PFSK-1 (cell line): ENCODE results near the gene SFT2D1.

Experiments used
- FOXP2 ChIP-seq: optimal IDR thresholded peaks from 2 replicates; pipeline ENCODE3; 2011; ENCODE audit warnings: borderline replicate concordance, control low read depth, inconsistent platforms; ENCODE audit not compliant: insufficient read depth; ENCODE audit errors: extremely low read length, extremely low read depth
- POLR2AphosphoS5 ChIP-seq: IDR thresholded peaks from 2 replicates; pipeline ENCODE4 v1.6.1; 2012; ENCODE audit warnings: low read depth, mild to moderate bottlenecking, control low read depth, low read length, moderate library complexity
- SIN3A ChIP-seq: IDR thresholded peaks from 2 replicates; pipeline ENCODE4 v1.6.1; 2012; ENCODE audit warnings: mild to moderate bottlenecking, low read length, moderate library complexity, borderline replicate concordance; ENCODE audit not compliant: insufficient read depth
- TAF1 ChIP-seq: IDR thresholded peaks from 2 replicates; pipeline ENCODE4 v1.6.1; 2012; ENCODE audit warnings: low read length, control low read depth, borderline replicate concordance; ENCODE audit not compliant: insufficient read depth
- TF ChIP-seq, protein P1 (sequence below), 2 experiments: IDR thresholded peaks; 2 replicates each; pipeline versions ENCODE4 v1.6.1 to v1.8.0; 2011 to 2012; ENCODE audit warnings: low read depth in 2 of 2, low read length in 2 of 2, control low read depth in 1 of 2, inconsistent platforms in 1 of 2, mild to moderate bottlenecking in 1 of 2, moderate library complexity in 1 of 2; ENCODE audit not compliant: insufficient read depth in 1 of 2

Gene SFT2D1

DNA sequence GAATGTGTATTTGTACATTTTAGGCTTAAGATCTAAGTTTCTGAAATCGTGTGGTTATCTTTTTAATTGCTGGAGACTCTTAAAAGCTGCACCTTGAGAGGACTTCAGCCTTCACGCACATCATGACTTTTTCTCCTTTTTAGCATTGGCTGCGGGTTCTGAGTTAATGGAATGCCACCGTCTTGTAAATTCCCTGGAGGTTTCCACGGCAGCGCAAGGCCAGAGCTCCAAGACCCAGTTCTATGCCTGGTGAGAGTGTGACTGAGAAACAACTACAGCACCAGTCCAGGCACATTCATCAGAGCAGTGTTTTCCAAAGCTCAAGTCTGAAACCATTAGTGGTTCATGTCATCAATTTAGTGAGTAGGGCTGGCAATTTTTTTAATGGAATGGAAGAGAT lies 57.1 kb downstream of the SFT2D1 start:
- TF ChIP-seq POLR2AphosphoS5 = no peak
- TF ChIP-seq FOXP2 = no peak
- no peak for TF ChIP-seq SIN3A
- TF ChIP-seq, protein P1, sequence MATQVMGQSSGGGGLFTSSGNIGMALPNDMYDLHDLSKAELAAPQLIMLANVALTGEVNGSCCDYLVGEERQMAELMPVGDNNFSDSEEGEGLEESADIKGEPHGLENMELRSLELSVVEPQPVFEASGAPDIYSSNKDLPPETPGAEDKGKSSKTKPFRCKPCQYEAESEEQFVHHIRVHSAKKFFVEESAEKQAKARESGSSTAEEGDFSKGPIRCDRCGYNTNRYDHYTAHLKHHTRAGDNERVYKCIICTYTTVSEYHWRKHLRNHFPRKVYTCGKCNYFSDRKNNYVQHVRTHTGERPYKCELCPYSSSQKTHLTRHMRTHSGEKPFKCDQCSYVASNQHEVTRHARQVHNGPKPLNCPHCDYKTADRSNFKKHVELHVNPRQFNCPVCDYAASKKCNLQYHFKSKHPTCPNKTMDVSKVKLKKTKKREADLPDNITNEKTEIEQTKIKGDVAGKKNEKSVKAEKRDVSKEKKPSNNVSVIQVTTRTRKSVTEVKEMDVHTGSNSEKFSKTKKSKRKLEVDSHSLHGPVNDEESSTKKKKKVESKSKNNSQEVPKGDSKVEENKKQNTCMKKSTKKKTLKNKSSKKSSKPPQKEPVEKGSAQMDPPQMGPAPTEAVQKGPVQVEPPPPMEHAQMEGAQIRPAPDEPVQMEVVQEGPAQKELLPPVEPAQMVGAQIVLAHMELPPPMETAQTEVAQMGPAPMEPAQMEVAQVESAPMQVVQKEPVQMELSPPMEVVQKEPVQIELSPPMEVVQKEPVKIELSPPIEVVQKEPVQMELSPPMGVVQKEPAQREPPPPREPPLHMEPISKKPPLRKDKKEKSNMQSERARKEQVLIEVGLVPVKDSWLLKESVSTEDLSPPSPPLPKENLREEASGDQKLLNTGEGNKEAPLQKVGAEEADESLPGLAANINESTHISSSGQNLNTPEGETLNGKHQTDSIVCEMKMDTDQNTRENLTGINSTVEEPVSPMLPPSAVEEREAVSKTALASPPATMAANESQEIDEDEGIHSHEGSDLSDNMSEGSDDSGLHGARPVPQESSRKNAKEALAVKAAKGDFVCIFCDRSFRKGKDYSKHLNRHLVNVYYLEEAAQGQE (IDR thresholded peaks at IDR 0.05; ENCODE audit: insufficient read depth in 1 of 2, low read depth in 2 of 2, low read length in 2 of 2) = no peak
- TF ChIP-seq TAF1 = no peak

DNA sequence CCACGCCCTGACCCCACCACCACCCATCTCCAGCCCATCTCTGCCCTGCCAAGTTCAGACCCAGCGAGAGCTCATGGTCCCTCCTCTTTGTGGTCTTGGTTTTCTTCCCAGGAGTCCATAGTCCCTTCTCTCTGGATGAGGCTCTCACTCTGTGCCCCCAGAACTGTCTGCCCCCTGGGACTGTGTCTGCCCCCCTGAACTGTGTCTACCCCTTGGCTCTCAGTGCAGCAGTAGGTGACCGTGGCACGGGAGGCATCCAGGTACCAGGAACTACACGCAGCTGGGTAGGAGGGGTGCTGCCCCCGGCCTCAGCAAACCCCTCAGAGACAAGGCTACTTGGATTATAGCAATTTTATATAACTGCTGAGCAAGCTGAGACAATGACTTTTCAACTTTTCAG lies 57.7 kb downstream of the SFT2D1 start:
- TF ChIP-seq FOXP2 = no peak
- TF ChIP-seq SIN3A = no peak
- TF ChIP-seq TAF1 = no peak
- TF ChIP-seq, protein P1 (IDR thresholded peaks at IDR 0.05; ENCODE audit: insufficient read depth in 1 of 2, low read depth in 2 of 2, low read length in 2 of 2) = no peak
- TF ChIP-seq POLR2AphosphoS5 = no peak

DNA sequence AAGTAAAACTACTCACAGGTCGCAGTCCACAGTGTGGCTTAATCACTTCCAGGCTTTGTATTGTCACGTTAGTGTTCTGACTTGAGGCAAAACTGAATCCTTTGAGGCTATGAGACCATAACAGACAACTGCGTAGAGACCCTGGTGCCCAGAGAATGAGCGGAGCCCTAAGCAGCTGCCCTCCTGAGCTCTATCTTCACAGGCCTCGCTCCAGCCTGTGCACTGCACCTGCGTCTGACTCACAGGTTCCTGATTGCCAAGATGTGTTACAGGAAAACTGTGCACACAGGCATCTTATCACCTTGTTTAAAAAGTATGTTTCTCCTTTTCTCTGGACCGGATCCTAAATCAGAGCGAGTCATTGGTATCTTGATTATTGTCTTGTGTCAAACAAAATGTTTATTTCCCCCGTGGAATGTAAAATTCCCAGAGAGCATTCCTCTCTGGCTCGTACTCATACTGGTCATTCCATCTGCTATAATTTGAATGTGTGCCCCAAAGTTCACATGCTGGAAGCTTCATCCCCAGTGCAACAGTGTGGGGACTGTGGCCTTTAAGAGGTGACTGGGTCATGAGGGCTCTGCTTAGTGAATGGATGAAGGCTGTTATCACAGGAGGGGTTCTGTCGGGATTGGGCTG lies 59.8 kb downstream of the SFT2D1 start:
- TF ChIP-seq SIN3A = no peak
- no peak for TF ChIP-seq POLR2AphosphoS5
- no peak for TF ChIP-seq TAF1
- TF ChIP-seq FOXP2 = no peak
- TF ChIP-seq, protein P1 (IDR thresholded peaks at IDR 0.05; ENCODE audit: insufficient read depth in 1 of 2, low read depth in 2 of 2, low read length in 2 of 2) = no peak

DNA sequence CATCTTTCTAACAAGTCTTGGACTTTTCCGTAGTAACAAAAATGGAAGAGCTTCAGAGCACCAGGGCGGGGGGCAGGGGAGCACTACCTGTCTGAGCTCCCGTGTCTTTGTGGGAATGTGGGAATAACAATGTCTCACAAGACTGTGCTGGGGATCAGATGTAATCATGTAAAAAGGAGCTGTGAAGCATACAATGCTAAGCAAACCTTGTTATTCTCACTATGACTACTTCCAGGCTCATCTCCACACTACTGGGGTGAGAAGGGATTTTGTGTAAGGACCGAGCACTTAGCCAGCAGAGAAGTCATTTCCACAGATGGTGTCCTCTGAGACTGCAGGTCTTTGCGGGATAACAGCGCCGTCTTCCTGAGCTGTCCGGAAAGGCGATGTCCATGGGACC lies 61.2 kb downstream of the SFT2D1 start:
- TF ChIP-seq POLR2AphosphoS5 (no peak), TAF1 (no peak), SIN3A (no peak), FOXP2 (no peak)
- TF ChIP-seq, protein P1 (IDR thresholded peaks at IDR 0.05; ENCODE audit: insufficient read depth in 1 of 2, low read depth in 2 of 2, low read length in 2 of 2) = no peak

DNA sequence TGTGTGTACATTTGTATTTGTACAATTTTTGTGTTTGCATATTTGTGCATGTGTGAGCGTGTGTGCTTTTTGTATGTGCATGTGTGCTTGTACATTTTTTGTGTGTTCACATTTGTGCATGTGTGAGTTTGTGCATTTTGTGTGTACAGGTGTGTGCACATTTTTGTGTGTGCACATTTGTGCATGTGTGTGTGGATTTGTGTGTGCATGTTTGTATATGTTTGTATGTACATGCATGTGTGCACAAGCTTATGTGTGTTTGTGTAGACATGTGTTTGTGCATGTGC lies 63.0 kb downstream of the SFT2D1 start:
- TF ChIP-seq FOXP2 = no peak
- TF ChIP-seq, protein P1 (IDR thresholded peaks at IDR 0.05; ENCODE audit: insufficient read depth in 1 of 2, low read depth in 2 of 2, low read length in 2 of 2) = no peak
